ENCODE measurements around the gene PRSS53. TPM values are rescaled to one million over a fixed set of nuclear protein-coding genes. Genes with fewer than 3 reads are reported as not detected.

PRSS53 gene
- total RNA-seq, 2 experiments from 2014 or later: 3.7 to 5.7 TPM

DNA sequence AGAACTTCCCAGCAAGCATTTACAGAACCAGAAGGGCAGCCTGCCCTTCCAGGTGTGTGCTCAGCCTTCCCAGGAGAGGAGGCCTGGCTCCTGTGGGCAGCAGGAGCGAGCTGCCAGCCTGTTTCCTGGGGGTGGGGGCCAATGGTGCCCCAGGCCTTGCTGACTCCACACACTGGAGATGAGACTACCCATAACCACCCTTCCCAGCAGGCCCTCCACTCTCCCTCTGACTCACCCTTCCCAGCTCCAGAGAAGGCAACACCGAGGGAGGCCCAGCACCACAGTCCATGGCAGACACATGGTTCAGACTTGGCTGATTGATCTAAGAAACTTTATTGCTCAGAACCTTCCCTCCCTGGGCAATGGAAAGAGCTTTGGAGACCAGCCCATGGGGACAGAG lies 1.8 kb upstream of the PRSS53 start:
- no peak for DNase-seq (ENCODE audit: low spot score)

GRCh38 chr16:31089199-31089598 lies 456 bp upstream of the PRSS53 start:
- H3K4me3 ChIP-seq (ENCODE audit: low read depth, low read length, poor library complexity, severe bottlenecking): no peak overlapping the region
- intact Hi-C loops (cut with micrococcal nuclease; ENCODE audit: unreplicated experiment): no loop called here

More for the DNA sequence above, 1.8 kb upstream of the PRSS53 start:
- Histone ChIP-seq H3K79me2 (ENCODE audit: insufficient read depth, low read depth, low read length) (peaks cover 23% of the 10 kb centered on the region), H2AFZ (ENCODE audit: low read length) (no peak overlapping the region), H3K4me2 (ENCODE audit: low read length) (no peak overlapping the region), H3K27ac (ENCODE audit: low read depth, low read length, poor library complexity, severe bottlenecking) (no peak overlapping the region), H3K4me1 (ENCODE audit: insufficient read depth, low read length, poor library complexity, severe bottlenecking) (peaks cover 15% of the 10 kb centered on the region), H3K9me3 (ENCODE audit: low read length) (no peaks in the 10 kb centered on the region), H4K20me1 (ENCODE audit: insufficient read depth, low read length) (peaks cover 5% of the 10 kb centered on the region; the same call in 1 of the 2 replicates), H3K9me2 (ENCODE audit: insufficient read depth, low read length) (no peaks in the 10 kb centered on the region), H3K36me3 (ENCODE audit: insufficient read depth, low read length) (peaks cover 45% of the 10 kb centered on the region), H3K4me3 (ENCODE audit: low read depth, low read length, poor library complexity, severe bottlenecking) (no peak overlapping the region)
- ChIA-PET POLR2A (no interaction called here), CTCF (ENCODE audit: unreplicated experiment) (no interaction called here)
- intact Hi-C loops (cut with micrococcal nuclease; ENCODE audit: unreplicated experiment): no loop called here
- no TSS peak for BruUV-seq (replicated peaks)
- TF ChIP-seq CTCF (conservative IDR thresholded peaks at IDR 0.05; ENCODE audit: low read length) (no peak), EZH2phosphoT487 (IDR thresholded peaks at IDR 0.05; ENCODE audit: borderline replicate concordance, low read depth, low read length) (no peak)

More at GRCh38 chr16:31089199-31089598, 456 bp upstream of the PRSS53 start:
- POLR2A ChIA-PET: no interaction called here
- H3K4me2 ChIP-seq (ENCODE audit: low read length): no peak overlapping the region
- H3K9me3 ChIP-seq (ENCODE audit: low read length): no peaks in the 10 kb centered on the region
- H3K36me3 ChIP-seq (ENCODE audit: insufficient read depth, low read length): peaks cover 52% of the 10 kb centered on the region
- CTCF ChIA-PET (ENCODE audit: unreplicated experiment): interaction anchor here (0.6 kb wide), 1 partner anchor 136 kb away, joined by 3 read pairs; no protein-coding TSS in a partner anchor
- H4K20me1 ChIP-seq (ENCODE audit: insufficient read depth, low read length): peaks cover 5% of the 10 kb centered on the region; the same call in 1 of the 2 replicates
- H3K4me1 ChIP-seq (ENCODE audit: insufficient read depth, low read length, poor library complexity, severe bottlenecking): peaks cover 9% of the 10 kb centered on the region
- H3K27ac ChIP-seq (ENCODE audit: low read depth, low read length, poor library complexity, severe bottlenecking): no peak overlapping the region
- no peak overlapping the region for H2AFZ ChIP-seq (ENCODE audit: low read length)
- no TSS peak for BruUV-seq (replicated peaks)
- H3K9me2 ChIP-seq (ENCODE audit: insufficient read depth, low read length): no peaks in the 10 kb centered on the region
- TF ChIP-seq CTCF (conservative IDR thresholded peaks at IDR 0.05; ENCODE audit: low read length): no peak
- TF ChIP-seq EZH2phosphoT487 (IDR thresholded peaks at IDR 0.05; ENCODE audit: borderline replicate concordance, low read depth, low read length): no peak
- no peak for DNase-seq (ENCODE audit: low spot score)
- H3K79me2 ChIP-seq (ENCODE audit: insufficient read depth, low read depth, low read length): peaks cover 22% of the 10 kb centered on the region
